ENCODE measurements around the gene POU3F1. TPM values are rescaled to one million over a fixed set of nuclear protein-coding genes. Genes with fewer than 3 reads are reported as not detected.
A peak's percentile ranks its signal among the peaks of the same experiment; 100 is the strongest.

The POU3F1 gene
- total RNA-seq, 2 donors from 2014 or later: 0.20 to 0.46 TPM

DNA sequence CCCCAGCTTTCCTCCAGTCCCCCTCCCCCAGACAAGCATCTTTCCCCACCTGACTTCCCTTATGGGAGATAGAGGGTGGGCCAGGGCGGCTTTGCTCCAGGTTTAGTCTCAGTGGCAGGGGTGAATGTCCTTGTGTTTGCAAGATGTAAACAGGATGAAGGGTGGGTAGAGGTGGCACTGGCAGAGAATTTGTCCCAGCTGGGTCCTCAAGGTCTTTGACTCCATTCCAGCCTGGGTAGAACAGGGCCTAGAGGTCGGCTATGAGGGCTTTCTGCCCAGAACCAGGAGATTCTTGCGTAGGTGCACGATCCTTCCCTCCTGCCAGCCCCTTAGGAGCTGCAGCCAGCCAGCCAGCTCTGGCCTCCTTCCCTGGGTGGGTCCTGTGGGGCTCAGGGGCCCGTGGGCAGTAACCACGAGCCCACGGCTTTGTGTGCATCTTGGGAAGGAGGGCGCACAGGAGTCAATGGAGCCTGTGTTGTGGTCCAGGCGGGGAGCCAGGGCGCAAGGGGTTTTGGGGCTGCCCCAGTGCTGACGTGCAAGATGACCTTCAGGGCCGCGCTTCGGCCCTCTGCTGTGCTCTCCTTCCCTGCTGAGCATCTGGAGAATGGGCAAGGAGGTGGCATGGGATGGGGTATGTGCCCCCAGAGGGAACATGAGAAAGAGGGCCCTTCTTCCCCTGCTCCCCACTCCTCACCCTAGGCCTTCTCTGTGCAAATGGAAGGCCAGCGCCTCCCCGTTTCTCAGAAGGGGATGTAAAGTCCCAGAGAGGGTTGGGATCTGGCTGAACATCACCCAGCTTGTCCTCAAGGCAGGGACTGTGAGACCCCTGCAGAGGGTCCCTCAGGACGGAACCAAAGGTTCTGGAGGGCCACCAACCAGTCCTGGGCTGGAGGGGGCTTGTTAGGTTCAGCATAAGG lies 15.7 kb downstream of the POU3F1 start:
- 90 to 92% methylated on average over 4 to 17 of the region's 17 CpGs for WGBS, 2 experiments (ENCODE audit: insufficient coverage in 1 of 2, insufficient read length in 1 of 2)
- Histone ChIP-seq H3K9ac (ENCODE audit: extremely low read depth, low read length, poor library complexity, severe bottlenecking) (no peak overlapping the region), H3K27me3 (ENCODE audit: control insufficient read depth, insufficient read depth, low read length, poor library complexity, severe bottlenecking) (no peaks in the 10 kb centered on the region), H3K27ac (ENCODE audit: low read depth, low read length) (no peak overlapping the region), H3K36me3 (ENCODE audit: control insufficient read depth, insufficient read depth, low read length) (no peaks in the 10 kb centered on the region), H3K4me1 (ENCODE audit: control insufficient read depth, insufficient read depth, low read length) (peaks cover 28% of the 10 kb centered on the region), H3K4me3 (ENCODE audit: low read length) (no peak overlapping the region), H3K9me3 (ENCODE audit: control insufficient read depth, low read length) (no peaks in the 10 kb centered on the region)
- Mint-ChIP-seq H3K27me3 (ENCODE audit: insufficient read depth) (peaks cover 4% of the 10 kb centered on the region), H3K9me3 (no peaks in the 10 kb centered on the region), H3K4me3 (peak overlapping the region; percentile 26), H3K27ac (peak overlapping the region; percentile 87), H3K4me1 (peaks cover 45% of the 10 kb centered on the region), H3K36me3 (ENCODE audit: low read depth) (peaks cover 6% of the 10 kb centered on the region)
- no peak for DNase-seq
- TF ChIP-seq, protein P1, sequence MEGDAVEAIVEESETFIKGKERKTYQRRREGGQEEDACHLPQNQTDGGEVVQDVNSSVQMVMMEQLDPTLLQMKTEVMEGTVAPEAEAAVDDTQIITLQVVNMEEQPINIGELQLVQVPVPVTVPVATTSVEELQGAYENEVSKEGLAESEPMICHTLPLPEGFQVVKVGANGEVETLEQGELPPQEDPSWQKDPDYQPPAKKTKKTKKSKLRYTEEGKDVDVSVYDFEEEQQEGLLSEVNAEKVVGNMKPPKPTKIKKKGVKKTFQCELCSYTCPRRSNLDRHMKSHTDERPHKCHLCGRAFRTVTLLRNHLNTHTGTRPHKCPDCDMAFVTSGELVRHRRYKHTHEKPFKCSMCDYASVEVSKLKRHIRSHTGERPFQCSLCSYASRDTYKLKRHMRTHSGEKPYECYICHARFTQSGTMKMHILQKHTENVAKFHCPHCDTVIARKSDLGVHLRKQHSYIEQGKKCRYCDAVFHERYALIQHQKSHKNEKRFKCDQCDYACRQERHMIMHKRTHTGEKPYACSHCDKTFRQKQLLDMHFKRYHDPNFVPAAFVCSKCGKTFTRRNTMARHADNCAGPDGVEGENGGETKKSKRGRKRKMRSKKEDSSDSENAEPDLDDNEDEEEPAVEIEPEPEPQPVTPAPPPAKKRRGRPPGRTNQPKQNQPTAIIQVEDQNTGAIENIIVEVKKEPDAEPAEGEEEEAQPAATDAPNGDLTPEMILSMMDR (conservative IDR thresholded peaks at IDR 0.05): no peak

DNA sequence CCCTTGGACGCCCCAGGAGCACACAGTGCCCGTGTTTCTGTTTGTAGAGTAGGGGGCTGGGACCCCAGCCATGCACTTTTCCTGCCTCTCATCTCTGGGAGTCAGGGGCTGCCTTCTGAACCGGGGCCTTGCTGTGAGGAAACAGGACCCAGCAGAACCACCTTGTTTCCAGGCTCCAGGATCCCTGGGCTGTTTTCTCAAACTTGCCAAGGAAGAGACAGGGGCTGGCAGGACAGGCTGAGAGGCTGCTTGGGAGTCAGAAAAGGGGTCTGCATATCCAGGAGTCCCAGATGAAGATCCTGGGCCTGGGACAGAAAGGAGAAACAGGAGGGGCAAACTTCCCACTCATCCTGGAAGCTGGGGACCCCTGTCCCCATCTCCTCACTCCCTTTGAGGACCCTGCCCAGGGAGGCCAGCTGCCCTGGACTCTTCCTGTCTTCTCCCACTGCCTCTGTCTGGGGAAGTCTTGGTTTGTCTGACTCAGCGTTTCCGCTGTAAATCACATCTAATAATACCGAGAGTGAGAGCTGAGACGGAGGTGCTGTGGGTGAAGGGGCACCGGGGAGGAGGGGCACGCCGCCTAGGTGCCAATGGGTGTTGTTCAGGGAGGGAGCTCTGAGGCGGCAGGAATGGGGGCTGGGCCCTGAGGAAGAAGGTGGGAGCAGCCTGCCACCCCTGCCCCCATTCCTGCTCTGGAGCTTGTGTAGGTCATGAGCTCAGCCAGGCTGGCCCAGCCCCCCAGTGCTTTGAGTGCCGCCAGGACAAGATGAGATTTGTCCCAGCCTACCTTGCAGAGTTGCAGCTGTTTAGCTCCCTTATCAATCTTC lies 16.7 kb downstream of the POU3F1 start:
- H3K9me3 ChIP-seq (ENCODE audit: control insufficient read depth, low read length): no peaks in the 10 kb centered on the region
- no peak overlapping the region for H3K4me3 ChIP-seq (ENCODE audit: low read length)
- Mint-ChIP-seq H3K4me3 (peak overlapping the region; percentile 26), H3K9me3 (no peaks in the 10 kb centered on the region), H3K27ac (peak overlapping the region; percentile 87), H3K36me3 (ENCODE audit: low read depth) (peaks cover 11% of the 10 kb centered on the region), H3K27me3 (ENCODE audit: insufficient read depth) (peaks cover 4% of the 10 kb centered on the region), H3K4me1 (peaks cover 45% of the 10 kb centered on the region)
- 44 to 48% methylated on average over 7 to 12 of the region's 12 CpGs for WGBS, 2 experiments (ENCODE audit: insufficient coverage in 1 of 2, insufficient read length in 1 of 2)
- peak; percentile 81 for DNase-seq
- peaks cover 28% of the 10 kb centered on the region for H3K4me1 ChIP-seq (ENCODE audit: control insufficient read depth, insufficient read depth, low read length)
- peak overlapping the region; percentile 39 for H3K27ac ChIP-seq (ENCODE audit: low read depth, low read length)
- H3K9ac ChIP-seq (ENCODE audit: extremely low read depth, low read length, poor library complexity, severe bottlenecking): peak overlapping the region; percentile 21
- H3K36me3 ChIP-seq (ENCODE audit: control insufficient read depth, insufficient read depth, low read length): peaks cover 9% of the 10 kb centered on the region
- TF ChIP-seq, protein P1 (conservative IDR thresholded peaks at IDR 0.05): no peak
- no peaks in the 10 kb centered on the region for H3K27me3 ChIP-seq (ENCODE audit: control insufficient read depth, insufficient read depth, low read length, poor library complexity, severe bottlenecking)

DNA sequence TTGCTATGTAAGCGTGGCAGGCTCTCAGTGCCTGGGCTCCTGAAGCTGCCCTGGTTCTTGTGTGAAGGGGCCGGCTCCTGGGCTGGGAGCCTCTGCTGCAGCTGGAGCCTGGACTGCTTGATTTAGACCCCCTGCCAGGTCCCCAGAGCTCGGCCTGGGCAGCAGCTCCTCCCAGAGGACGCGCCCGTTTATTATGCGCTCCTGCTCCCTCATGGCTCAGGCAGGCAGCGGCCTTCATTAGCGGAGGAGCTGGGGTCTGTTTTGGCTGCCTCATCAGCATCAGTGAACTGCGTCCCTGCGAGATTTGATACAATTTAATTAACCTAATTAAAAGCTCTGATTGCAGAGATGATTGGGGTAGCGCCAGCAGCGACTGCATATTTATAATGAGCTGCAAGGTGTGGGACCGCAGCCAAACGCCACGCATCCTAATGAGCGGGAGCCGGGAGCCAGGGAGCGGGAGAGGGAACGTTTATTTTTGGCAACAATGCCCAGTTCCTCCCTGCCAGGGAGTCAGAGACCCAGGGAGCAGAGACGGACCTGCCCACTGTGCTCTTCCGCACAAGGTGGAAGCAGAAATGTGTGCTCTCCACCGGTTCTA lies 17.4 kb downstream of the POU3F1 start:
- no peaks in the 10 kb centered on the region for H3K9me3 ChIP-seq (ENCODE audit: control insufficient read depth, low read length)
- TF ChIP-seq, protein P1 (conservative IDR thresholded peaks at IDR 0.05): peak; percentile 41
- H3K9ac ChIP-seq (ENCODE audit: extremely low read depth, low read length, poor library complexity, severe bottlenecking): peak overlapping the region; percentile 21
- Mint-ChIP-seq H3K4me3 (peak overlapping the region; percentile 26), H3K36me3 (ENCODE audit: low read depth) (peaks cover 14% of the 10 kb centered on the region), H3K4me1 (peaks cover 45% of the 10 kb centered on the region), H3K9me3 (no peaks in the 10 kb centered on the region), H3K27ac (peak overlapping the region; percentile 87), H3K27me3 (ENCODE audit: insufficient read depth) (peaks cover 2% of the 10 kb centered on the region)
- H3K27me3 ChIP-seq (ENCODE audit: control insufficient read depth, insufficient read depth, low read length, poor library complexity, severe bottlenecking): no peaks in the 10 kb centered on the region
- DNase-seq: peak; percentile 91
- H3K36me3 ChIP-seq (ENCODE audit: control insufficient read depth, insufficient read depth, low read length): peaks cover 11% of the 10 kb centered on the region
- H3K4me3 ChIP-seq (ENCODE audit: low read length): no peak overlapping the region
- peaks cover 28% of the 10 kb centered on the region for H3K4me1 ChIP-seq (ENCODE audit: control insufficient read depth, insufficient read depth, low read length)
- peak overlapping the region; percentile 55 for H3K27ac ChIP-seq (ENCODE audit: low read depth, low read length)
- 47 to 48% methylated on average over 20 to 23 of the region's 23 CpGs for WGBS, 2 experiments (ENCODE audit: insufficient coverage in 1 of 2, insufficient read length in 1 of 2)
